Measurements from ENCODE around the gene FBXW7. TPM values are rescaled to one million over a fixed set of nuclear protein-coding genes. Genes with fewer than 3 reads are reported as not detected.

Gene FBXW7
- total and polyA plus RNA-seq, 4 donors: 58.9 to 129 (median 71.7) TPM

- 83% methylated on average over 3 of the region's 3 CpGs for WGBS (ENCODE audit: insufficient coverage)
- Histone ChIP-seq H3K27me3 (ENCODE audit: control insufficient read depth, insufficient read depth, low read length) (no peaks in the 10 kb centered on the region), H3K27ac (ENCODE audit: low read depth, low read length) (no peak overlapping the region), H3K4me1 (ENCODE audit: control insufficient read depth, insufficient read depth, low read length) (peaks cover 5% of the 10 kb centered on the region), H3K36me3 (ENCODE audit: control insufficient read depth, insufficient read depth, low read length) (no peaks in the 10 kb centered on the region), H3K9me3 (ENCODE audit: control insufficient read depth, insufficient read depth, low read length) (no peaks in the 10 kb centered on the region), H3K4me3 (ENCODE audit: low read depth, low read length) (no peak overlapping the region)
- DNase-seq (ENCODE audit: low read depth in 4 of 6, low spot score in 6 of 6): no peak
Observed at GRCh38 chr4:152299553-152299952, 236.3 kb downstream of the FBXW7 start.

DNA sequence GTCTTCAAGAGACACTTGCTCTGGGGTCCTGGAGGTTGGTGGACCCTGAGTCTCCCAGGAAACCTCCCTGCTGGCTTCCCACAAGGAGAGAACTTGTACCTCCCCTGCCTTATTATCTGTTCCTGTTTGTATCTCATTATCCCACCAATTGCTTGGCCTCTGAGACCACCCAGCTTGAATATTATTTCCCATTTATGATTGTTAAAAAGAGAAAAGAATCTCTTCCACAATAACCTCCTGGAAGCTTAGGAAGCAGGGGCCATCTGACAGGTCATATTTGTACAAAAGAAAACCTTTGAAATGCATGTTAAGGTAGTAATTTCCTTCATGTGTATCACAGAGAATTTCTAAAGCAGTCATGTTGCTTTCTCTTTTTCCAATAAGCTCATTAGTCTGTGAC is 239.5 kb downstream of the FBXW7 start:
- Histone ChIP-seq H3K9me3 (ENCODE audit: control insufficient read depth, insufficient read depth, low read length) (no peaks in the 10 kb centered on the region), H3K27me3 (ENCODE audit: control insufficient read depth, insufficient read depth, low read length) (no peaks in the 10 kb centered on the region), H3K4me3 (ENCODE audit: low read depth, low read length) (no peak overlapping the region), H3K36me3 (ENCODE audit: control insufficient read depth, insufficient read depth, low read length) (no peaks in the 10 kb centered on the region), H3K27ac (ENCODE audit: low read depth, low read length) (no peak overlapping the region), H3K4me1 (ENCODE audit: control insufficient read depth, insufficient read depth, low read length) (no peaks in the 10 kb centered on the region)
- no peak for DNase-seq (ENCODE audit: low read depth in 4 of 6, low spot score in 6 of 6)

- no peak overlapping the region for H3K27ac ChIP-seq (ENCODE audit: low read depth, low read length)
- DNase-seq (ENCODE audit: low read depth in 4 of 6, low spot score in 6 of 6): peak in 1 of 6 donors; percentile 69
- H3K36me3 ChIP-seq (ENCODE audit: control insufficient read depth, insufficient read depth, low read length): no peaks in the 10 kb centered on the region
- H3K27me3 ChIP-seq (ENCODE audit: control insufficient read depth, insufficient read depth, low read length): no peaks in the 10 kb centered on the region
- H3K4me3 ChIP-seq (ENCODE audit: low read depth, low read length): no peak overlapping the region
- H3K9me3 ChIP-seq (ENCODE audit: control insufficient read depth, insufficient read depth, low read length): no peaks in the 10 kb centered on the region
- H3K4me1 ChIP-seq (ENCODE audit: control insufficient read depth, insufficient read depth, low read length): no peaks in the 10 kb centered on the region
- 80% methylated on average over 5 of the region's 5 CpGs for WGBS (ENCODE audit: insufficient coverage)
Observed at GRCh38 chr4:152294765-152295164, 241.1 kb downstream of the FBXW7 start.

GRCh38 chr4:152294331-152294730 is 241.6 kb downstream of the FBXW7 start:
- Histone ChIP-seq H3K9me3 (ENCODE audit: control insufficient read depth, insufficient read depth, low read length) (no peaks in the 10 kb centered on the region), H3K36me3 (ENCODE audit: control insufficient read depth, insufficient read depth, low read length) (no peaks in the 10 kb centered on the region), H3K4me3 (ENCODE audit: low read depth, low read length) (no peak overlapping the region), H3K27ac (ENCODE audit: low read depth, low read length) (no peak overlapping the region), H3K4me1 (ENCODE audit: control insufficient read depth, insufficient read depth, low read length) (no peaks in the 10 kb centered on the region), H3K27me3 (ENCODE audit: control insufficient read depth, insufficient read depth, low read length) (no peaks in the 10 kb centered on the region)
- no CpG with 5 or more reads among the region's 3 CpGs for WGBS (ENCODE audit: insufficient coverage)
- DNase-seq (ENCODE audit: low read depth in 4 of 6, low spot score in 6 of 6): peak in 2 of 6 donors; percentile 6 to 44

- H3K4me1 ChIP-seq (ENCODE audit: control insufficient read depth, insufficient read depth, low read length): no peaks in the 10 kb centered on the region
- no peak overlapping the region for H3K4me3 ChIP-seq (ENCODE audit: low read depth, low read length)
- H3K9me3 ChIP-seq (ENCODE audit: control insufficient read depth, insufficient read depth, low read length): no peaks in the 10 kb centered on the region
- H3K27me3 ChIP-seq (ENCODE audit: control insufficient read depth, insufficient read depth, low read length): no peaks in the 10 kb centered on the region
- WGBS (ENCODE audit: insufficient coverage): 100% methylated on average over 3 of the region's 5 CpGs
- no peak for DNase-seq (ENCODE audit: low read depth in 4 of 6, low spot score in 6 of 6)
- H3K27ac ChIP-seq (ENCODE audit: low read depth, low read length): no peak overlapping the region
- no peaks in the 10 kb centered on the region for H3K36me3 ChIP-seq (ENCODE audit: control insufficient read depth, insufficient read depth, low read length)
Observed at GRCh38 chr4:152293527-152293926, 242.4 kb downstream of the FBXW7 start.

DNA sequence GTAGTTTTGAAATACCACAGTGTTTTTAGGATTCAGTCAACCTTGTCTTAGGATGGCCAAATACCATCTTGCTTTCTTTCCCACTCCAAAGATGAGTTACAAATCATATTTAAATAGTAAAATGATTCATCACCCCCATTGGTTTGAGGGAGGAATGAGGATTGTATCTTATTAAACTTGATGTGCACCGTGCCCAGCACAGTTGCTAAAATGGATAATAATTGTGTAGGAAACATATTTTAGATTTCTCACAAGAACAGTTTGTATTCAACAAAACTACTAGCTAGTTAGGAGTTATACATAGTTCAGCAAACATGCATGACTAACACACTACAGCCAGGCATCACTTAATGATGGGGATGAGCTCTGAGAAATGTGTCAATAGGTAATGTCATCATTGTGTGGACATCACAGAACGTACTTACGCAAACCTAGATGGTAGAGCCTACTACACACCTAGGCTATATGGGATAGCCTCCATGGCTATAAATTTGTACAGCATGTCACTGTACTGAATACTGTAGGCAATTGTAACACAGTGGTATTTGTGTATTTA is 245.4 kb downstream of the FBXW7 start:
- H3K27ac ChIP-seq (ENCODE audit: low read depth, low read length): no peak overlapping the region
- H3K27me3 ChIP-seq (ENCODE audit: control insufficient read depth, insufficient read depth, low read length): no peaks in the 10 kb centered on the region
- no peak for DNase-seq (ENCODE audit: low read depth in 4 of 6, low spot score in 6 of 6)
- H3K36me3 ChIP-seq (ENCODE audit: control insufficient read depth, insufficient read depth, low read length): no peaks in the 10 kb centered on the region
- no CpG with 5 or more reads among the region's 3 CpGs for WGBS (ENCODE audit: insufficient coverage)
- H3K4me3 ChIP-seq (ENCODE audit: low read depth, low read length): no peak overlapping the region
- no peaks in the 10 kb centered on the region for H3K9me3 ChIP-seq (ENCODE audit: control insufficient read depth, insufficient read depth, low read length)
- H3K4me1 ChIP-seq (ENCODE audit: control insufficient read depth, insufficient read depth, low read length): no peaks in the 10 kb centered on the region

- Histone ChIP-seq H3K36me3 (ENCODE audit: control insufficient read depth, insufficient read depth, low read length) (no peaks in the 10 kb centered on the region), H3K9me3 (ENCODE audit: control insufficient read depth, insufficient read depth, low read length) (no peaks in the 10 kb centered on the region), H3K27me3 (ENCODE audit: control insufficient read depth, insufficient read depth, low read length) (no peaks in the 10 kb centered on the region), H3K27ac (ENCODE audit: low read depth, low read length) (no peak overlapping the region), H3K4me3 (ENCODE audit: low read depth, low read length) (no peak overlapping the region), H3K4me1 (ENCODE audit: control insufficient read depth, insufficient read depth, low read length) (no peaks in the 10 kb centered on the region)
- WGBS (ENCODE audit: insufficient coverage): 48% methylated on average over 2 of the region's 4 CpGs
- DNase-seq (ENCODE audit: low read depth in 4 of 6, low spot score in 6 of 6): peak in 2 of 6 donors; percentile 13 to 89
Observed at GRCh38 chr4:152289941-152290340, 246.0 kb downstream of the FBXW7 start.

GRCh38 chr4:152289541-152289940 is 246.4 kb downstream of the FBXW7 start:
- peak in 1 of 6 donors; percentile 18 for DNase-seq (ENCODE audit: low read depth in 4 of 6, low spot score in 6 of 6)
- Histone ChIP-seq H3K36me3 (ENCODE audit: control insufficient read depth, insufficient read depth, low read length) (no peaks in the 10 kb centered on the region), H3K27ac (ENCODE audit: low read depth, low read length) (no peak overlapping the region), H3K9me3 (ENCODE audit: control insufficient read depth, insufficient read depth, low read length) (no peaks in the 10 kb centered on the region), H3K4me3 (ENCODE audit: low read depth, low read length) (no peak overlapping the region), H3K27me3 (ENCODE audit: control insufficient read depth, insufficient read depth, low read length) (no peaks in the 10 kb centered on the region), H3K4me1 (ENCODE audit: control insufficient read depth, insufficient read depth, low read length) (no peaks in the 10 kb centered on the region)
- 67% methylated on average over 1 of the region's 3 CpGs for WGBS (ENCODE audit: insufficient coverage)

DNA sequence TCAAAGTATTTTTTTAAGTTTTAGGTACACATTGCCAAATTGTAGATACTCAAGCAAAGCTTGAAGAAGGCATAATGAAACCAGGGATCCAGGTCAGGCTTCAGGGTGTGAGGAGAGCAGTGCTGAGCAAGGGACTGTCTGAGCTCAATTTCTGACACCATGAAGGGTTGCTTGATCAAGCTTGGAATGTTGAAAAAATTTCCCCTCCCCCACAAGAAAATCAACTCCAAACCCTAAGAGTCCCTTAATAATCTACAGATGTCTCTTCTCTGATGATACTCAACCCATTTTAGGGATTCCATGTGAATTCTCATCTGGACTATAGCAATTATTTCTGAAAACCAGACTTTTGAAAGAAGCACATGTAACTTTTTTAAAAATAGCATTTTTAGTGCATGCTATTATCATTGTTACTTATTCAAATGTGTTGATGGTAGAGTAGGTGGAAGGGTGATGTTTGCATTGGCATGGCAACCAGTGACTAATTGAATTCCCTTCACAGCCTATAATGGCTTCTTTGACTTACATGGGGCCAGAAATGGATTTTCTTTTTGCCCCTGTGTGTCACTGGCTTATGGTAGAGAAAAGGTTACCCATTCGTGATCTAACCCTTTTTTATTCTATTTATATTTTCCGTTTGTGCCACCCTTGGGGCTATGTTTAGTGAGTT is 252.0 kb downstream of the FBXW7 start:
- DNase-seq (ENCODE audit: low read depth in 4 of 6, low spot score in 6 of 6): no peak
- H3K36me3 ChIP-seq (ENCODE audit: control insufficient read depth, insufficient read depth, low read length): no peaks in the 10 kb centered on the region
- no peaks in the 10 kb centered on the region for H3K27me3 ChIP-seq (ENCODE audit: control insufficient read depth, insufficient read depth, low read length)
- no peak overlapping the region for H3K27ac ChIP-seq (ENCODE audit: low read depth, low read length)
- H3K4me1 ChIP-seq (ENCODE audit: control insufficient read depth, insufficient read depth, low read length): no peaks in the 10 kb centered on the region
- no peaks in the 10 kb centered on the region for H3K9me3 ChIP-seq (ENCODE audit: control insufficient read depth, insufficient read depth, low read length)
- no peak overlapping the region for H3K4me3 ChIP-seq (ENCODE audit: low read depth, low read length)
- no CpG with 5 or more reads among the region's 2 CpGs for WGBS (ENCODE audit: insufficient coverage)

- Histone ChIP-seq H3K27ac (ENCODE audit: low read depth, low read length) (no peak overlapping the region), H3K4me1 (ENCODE audit: control insufficient read depth, insufficient read depth, low read length) (no peaks in the 10 kb centered on the region), H3K27me3 (ENCODE audit: control insufficient read depth, insufficient read depth, low read length) (no peaks in the 10 kb centered on the region), H3K36me3 (ENCODE audit: control insufficient read depth, insufficient read depth, low read length) (no peaks in the 10 kb centered on the region), H3K4me3 (ENCODE audit: low read depth, low read length) (no peak overlapping the region), H3K9me3 (ENCODE audit: control insufficient read depth, insufficient read depth, low read length) (no peaks in the 10 kb centered on the region)
- WGBS (ENCODE audit: insufficient coverage): 98% methylated on average over 6 of the region's 6 CpGs
- DNase-seq (ENCODE audit: low read depth in 4 of 6, low spot score in 6 of 6): no peak
Observed at GRCh38 chr4:152281822-152282221, 254.1 kb downstream of the FBXW7 start.

Measured in spinal cord (tissue), 10 donors.